ENCODE data around the gene GFY.
A peak's percentile ranks its signal among the peaks of the same experiment; 100 is the strongest.

GFY gene

GRCh38 chr19:49428547-49429451 lies 3.6 kb downstream of the GFY start:
- no peak for DNase-seq

DNA sequence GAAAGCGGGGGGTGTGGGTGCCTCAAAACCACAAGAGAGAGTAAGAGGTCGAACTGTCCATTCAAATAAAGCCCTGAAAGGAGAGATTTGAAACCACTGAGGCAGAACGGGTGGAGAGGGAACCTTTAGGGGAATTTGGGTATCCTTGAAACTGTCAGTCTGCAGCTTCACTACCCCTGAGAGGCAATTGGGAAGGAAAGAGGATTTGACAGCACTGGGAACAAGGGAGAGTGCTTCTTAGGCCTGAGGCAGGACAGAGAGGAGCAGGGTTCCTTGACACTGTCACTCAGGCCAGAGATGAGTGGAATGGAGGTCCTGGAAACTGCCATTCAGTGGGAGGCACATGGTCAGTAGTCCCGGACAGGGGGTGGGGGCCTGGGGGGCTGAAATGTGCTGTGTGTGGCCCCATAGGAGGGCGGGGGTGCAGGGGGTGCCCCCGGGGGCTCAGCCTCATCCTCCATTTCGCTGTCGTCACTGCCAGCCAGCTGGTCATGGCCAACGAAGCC lies 5.0 kb downstream of the GFY start:
- DNase-seq = no peak

GRCh38 chr19:49430678-49431329 lies 5.6 kb downstream of the GFY start:
- DNase-seq = no peak

DNA sequence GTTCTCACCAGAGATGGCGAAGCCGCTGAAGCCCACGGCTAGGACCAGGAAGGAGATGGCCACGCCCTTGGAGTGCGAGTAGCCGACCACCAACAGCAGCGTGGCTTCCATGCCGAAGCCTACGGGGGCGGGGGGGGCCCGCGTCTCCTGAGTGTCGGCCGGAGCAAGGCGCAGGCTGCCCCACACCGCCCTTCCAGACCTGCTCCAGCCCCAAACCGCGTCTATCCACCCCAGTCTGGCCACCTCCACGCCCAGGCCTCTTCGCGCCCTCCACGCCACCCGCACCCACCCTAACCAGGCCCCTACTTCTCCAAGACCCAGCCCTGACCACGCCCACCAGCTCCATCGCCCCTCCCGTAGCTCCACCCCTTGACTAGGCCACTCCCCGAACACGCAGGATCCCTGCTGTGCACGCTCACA lies 6.2 kb downstream of the GFY start:
- DNase-seq = no peak

- DNase-seq = no peak
Observed at GRCh38 chr19:49432141-49433073, 7.2 kb downstream of the GFY start.

DNA sequence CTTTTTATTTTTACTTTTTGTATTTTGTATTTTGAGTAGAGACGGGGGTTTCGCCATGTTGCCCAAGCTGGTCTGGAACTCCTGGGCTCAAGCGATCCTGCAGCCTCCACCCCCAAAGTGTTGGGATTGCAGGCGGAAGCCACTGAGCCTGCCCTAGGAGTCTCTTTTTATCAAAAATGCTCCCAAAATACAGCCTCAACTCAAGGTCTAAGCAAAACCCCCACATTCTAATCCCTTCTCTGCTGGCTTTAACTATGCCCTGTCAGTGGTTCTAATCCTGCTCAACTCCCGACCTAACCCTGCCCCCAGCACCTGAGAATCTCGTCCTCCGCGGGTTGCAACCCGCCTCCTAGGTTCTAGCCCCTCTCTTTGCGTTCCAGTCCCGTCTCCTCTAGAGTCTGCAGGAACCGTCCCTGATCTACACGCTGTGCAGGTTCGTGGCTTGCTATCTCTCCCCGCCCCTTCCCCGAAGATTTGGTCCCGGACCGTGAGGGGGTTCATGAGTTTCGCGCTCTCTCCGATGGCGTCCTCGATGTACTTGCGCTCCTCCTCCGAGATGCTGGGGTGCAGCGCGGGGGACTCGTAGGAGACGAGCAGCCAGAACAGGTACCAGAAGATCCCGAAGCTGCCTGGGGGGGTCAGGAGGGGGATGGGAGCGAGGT lies 8.2 kb downstream of the GFY start:
- DNase-seq = no peak

GRCh38 chr19:49434907-49435583 lies 9.9 kb downstream of the GFY start:
- no peak for DNase-seq

DNA sequence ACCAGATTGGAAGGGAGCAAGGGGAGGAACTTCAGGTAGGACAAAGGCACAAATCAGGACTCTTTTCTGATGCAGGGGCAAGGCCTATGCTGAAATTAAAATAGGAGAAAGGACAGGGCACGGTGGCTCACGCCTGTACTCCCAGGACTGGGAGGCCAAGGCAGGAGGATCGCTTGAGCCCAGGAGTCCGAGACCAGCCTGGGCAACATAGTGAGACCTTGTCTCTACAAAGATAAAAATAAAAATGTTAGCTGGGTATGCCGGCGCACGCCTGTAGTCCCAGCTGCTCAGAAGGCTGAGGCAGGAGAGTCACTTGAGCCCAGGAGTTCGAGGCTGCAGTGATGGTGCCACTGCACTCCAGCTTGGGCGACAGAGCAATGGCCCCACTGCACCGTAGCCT lies 10.5 kb downstream of the GFY start:
- no peak for DNase-seq

GRCh38 chr19:49436381-49437017 lies 11.3 kb downstream of the GFY start:
- DNase-seq = no peak

GRCh38 chr19:49437231-49437630 lies 12.0 kb downstream of the GFY start:
- no peak for DNase-seq

- DNase-seq = no peak
Observed at GRCh38 chr19:49438261-49438660, 13.1 kb downstream of the GFY start.

- DNase-seq = no peak
Observed at GRCh38 chr19:49439836-49440235, 14.6 kb downstream of the GFY start.

DNA sequence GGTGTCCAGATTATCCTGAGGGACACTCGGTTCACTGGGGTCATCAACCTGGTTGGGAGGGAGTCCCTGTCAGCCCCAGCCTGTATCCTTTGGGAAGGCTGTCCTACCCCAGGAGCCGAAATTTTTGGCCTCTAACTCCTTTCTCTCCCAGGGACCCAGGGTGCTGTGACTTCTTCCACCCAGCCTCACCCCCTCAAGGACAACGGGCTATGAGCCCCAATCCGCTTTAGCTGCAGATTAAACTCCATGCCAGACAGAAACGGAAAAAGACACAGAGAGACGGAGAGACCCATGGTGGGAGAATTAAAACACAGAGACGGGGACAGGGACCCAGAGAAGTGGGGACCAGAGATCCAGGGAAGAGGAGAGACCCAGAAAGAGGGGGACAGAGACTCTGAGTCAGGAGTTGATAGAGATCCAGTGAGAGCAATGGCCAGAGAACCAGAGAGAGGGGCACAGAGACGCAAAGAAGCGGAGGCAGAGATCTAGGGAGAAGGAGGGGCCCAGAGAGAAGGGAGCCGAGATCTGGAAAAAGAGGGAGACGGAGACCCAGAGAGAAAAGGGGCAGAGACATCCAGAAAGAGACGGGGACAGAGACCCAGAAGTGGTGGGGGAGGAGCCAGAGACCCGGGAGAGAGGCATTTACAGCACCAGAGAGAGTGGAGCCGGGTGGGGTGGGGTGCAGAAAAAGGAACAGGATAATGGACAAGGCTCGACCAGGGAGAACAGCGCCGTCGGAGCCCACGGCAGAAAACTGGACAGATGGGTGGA lies 15.4 kb downstream of the GFY start:
- DNase-seq = no peak

GRCh38 chr19:49441210-49441959 lies 16.2 kb downstream of the GFY start, which contains the start of gene SLC17A7:
TSS of gene SLC17A7 (minus strand) at chr19:49441527. CDS start at chr19:49441379, 148 bp downstream.
- no peak for DNase-seq

DNA sequence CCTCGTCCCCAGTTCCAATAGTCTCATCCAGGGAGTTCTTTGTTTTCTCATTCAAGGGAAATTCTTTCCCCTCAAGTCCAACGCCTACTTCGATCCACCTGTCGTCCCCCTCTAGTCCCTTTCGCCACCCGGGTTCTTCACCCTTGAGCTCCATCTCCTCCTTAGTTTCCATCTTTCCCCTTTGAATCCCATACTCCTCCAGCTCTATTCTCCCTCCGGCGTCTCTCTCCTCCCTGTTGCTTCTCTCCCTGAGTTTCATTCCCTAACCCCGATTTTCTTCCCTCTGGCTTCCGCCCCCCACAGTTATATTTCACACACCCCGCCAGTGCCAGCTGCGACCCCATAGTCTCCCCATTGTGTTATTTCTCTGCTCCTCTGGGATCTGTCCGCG lies 16.8 kb downstream of the GFY start:
- no peak for DNase-seq

- no peak for DNase-seq
Observed at GRCh38 chr19:49442354-49442753, 17.2 kb downstream of the GFY start.

- no peak for DNase-seq
Observed at GRCh38 chr19:49442771-49443365, 17.7 kb downstream of the GFY start.

DNA sequence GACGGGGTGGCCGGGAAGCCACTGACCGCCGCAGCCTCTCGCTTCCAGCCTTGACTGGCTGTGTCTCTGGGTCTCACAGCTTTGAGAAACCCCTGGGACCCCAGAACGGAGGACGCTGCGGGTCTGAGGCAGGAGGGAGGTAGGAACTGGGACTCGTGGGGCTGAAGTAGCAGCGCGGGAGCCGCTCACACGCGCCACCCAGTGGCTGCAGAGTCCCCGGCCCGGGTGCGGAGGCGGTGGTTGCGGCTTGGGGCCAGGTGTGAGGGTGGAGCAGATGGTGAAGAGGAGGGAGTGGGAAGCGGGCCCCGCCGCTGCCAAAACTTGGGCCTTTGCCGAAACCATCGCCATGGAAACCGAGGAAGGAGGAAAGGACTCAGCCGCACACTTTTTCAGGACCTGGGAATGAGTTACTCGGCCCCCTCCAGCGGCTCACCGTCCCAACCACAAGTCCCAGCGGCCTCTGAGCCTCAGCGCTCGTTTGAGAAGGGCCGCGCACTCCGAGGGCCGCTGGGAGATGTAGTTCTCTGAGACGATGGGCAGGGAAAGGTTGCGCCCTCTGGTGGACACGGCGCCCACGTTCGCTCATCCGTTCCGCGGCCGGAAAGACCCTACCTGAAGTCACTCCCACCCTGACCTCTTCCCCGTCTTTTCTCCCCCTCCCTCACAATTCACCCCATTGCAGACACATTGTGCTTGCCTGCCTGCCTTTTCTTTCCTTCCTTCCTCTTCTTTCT lies 18.3 kb downstream of the GFY start:
- DNase-seq = peak; percentile 93
